GM18499 (cell line): ENCODE results near the gene TP53TG3C.
"Not testable (repeated sequence)": the region's sequence is repeated elsewhere in the genome, so short reads cannot be mapped to it uniquely, and the experiment has no call there.

Experiments
- ATAC-seq: cut with Tn5 transposase; IDR thresholded peaks from one replicate; pipeline ENCODE4 v1.9.1; 2021; ENCODE audit warnings: moderate number of reproducible peaks; ENCODE audit not compliant: insufficient read depth, unreplicated experiment

The TP53TG3C gene, protein sequence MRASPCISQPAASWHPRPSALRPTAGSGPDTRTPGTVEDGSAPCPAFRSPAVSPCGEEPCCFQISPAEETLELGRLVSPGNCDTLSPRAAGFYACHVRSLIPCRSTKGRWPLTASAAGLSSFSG

DNA sequence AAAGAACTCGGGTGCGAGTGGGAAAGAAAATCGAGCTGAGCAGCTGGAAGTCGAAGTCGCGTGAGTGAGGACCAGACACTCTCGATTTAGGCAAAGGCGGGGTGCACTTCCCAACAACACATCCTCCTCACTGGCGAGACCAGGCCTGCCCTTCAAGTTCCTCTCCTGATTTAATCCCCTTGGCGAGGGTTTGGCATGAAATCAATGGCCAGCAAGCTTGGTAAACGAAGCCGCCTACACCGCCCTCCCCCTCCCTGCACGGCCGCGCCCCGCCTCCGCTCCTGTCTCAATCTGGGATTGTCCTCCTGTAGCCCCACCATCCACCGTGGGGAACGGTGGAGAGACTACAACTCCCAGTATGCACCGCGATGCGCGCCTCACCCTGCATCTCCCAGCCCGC lies at the start of gene TP53TG3C:
TSS of gene TP53TG3C (plus strand) at position 301 of the 400 bp plus-strand sequence. CDS start at position 369, 68 bp downstream.
- ATAC-seq = not testable (repeated sequence)
